ENCODE measurements around the gene SYNE3. TPM values are rescaled to one million over a fixed set of nuclear protein-coding genes. Genes with fewer than 3 reads are reported as not detected.

SYNE3 gene
- total RNA-seq, 1 donor from 2014 or later: 11.3 TPM

DNA sequence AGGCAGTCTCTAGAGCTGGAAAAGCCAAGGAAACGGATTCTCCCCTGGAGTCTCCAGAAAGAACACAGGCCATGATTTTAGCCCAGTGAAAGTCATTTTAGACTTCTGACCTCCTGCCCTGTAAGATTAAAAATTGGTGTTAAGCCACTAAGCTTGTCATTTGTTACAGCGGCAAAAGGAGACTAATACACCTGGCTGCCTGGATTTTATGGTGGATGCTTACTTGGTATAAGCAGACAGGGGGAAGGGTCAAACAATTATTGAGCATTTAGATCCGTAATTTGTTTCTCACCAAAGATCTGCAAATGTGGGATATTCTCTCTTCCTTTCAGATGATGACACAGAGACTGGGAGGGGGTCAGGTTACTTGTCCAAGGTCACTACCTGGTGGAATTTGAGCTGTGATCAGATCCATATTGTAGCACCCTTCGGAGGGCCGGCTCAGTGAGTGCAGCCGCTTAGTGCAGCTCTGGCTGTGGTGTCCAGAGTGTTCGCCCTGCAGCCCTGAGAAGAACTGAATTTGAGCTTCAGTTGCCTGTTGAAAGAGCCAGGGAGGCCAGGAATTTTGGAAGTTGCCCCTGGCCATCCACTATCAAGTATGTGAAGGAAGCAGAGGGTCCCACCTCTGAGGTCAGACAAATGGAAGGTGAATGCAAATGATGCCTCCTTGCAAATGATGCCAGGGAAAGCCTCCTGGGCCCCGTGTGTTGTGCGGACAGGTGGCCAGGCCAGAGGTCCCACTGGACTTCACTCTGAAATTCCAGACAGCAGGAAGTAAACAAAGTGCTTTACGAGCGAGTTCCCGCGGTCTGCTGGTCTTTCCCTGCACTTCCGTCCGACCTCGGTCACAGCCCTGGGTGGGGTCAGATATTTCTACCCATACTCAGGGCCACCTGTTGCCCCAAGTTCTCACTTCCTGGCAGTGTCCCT lies 33.5 kb upstream of the SYNE3 start:
- DNase-seq: no peak
- Histone ChIP-seq H3K4me3 (no peak overlapping the region), H3K9me3 (replicated peaks) (no peaks in the 10 kb centered on the region), H3K27ac (replicated peaks) (no peak overlapping the region), H3K27me3 (ENCODE audit: low read depth) (no peaks in the 10 kb centered on the region), H3K4me1 (peaks cover 37% of the 10 kb centered on the region), H3K36me3 (no peaks in the 10 kb centered on the region)
- intact Hi-C loops (cut with micrococcal nuclease): no loop called here
- TF ChIP-seq, protein P1, sequence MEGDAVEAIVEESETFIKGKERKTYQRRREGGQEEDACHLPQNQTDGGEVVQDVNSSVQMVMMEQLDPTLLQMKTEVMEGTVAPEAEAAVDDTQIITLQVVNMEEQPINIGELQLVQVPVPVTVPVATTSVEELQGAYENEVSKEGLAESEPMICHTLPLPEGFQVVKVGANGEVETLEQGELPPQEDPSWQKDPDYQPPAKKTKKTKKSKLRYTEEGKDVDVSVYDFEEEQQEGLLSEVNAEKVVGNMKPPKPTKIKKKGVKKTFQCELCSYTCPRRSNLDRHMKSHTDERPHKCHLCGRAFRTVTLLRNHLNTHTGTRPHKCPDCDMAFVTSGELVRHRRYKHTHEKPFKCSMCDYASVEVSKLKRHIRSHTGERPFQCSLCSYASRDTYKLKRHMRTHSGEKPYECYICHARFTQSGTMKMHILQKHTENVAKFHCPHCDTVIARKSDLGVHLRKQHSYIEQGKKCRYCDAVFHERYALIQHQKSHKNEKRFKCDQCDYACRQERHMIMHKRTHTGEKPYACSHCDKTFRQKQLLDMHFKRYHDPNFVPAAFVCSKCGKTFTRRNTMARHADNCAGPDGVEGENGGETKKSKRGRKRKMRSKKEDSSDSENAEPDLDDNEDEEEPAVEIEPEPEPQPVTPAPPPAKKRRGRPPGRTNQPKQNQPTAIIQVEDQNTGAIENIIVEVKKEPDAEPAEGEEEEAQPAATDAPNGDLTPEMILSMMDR (IDR thresholded peaks at IDR 0.05; ENCODE audit: borderline replicate concordance): no peak

DNA sequence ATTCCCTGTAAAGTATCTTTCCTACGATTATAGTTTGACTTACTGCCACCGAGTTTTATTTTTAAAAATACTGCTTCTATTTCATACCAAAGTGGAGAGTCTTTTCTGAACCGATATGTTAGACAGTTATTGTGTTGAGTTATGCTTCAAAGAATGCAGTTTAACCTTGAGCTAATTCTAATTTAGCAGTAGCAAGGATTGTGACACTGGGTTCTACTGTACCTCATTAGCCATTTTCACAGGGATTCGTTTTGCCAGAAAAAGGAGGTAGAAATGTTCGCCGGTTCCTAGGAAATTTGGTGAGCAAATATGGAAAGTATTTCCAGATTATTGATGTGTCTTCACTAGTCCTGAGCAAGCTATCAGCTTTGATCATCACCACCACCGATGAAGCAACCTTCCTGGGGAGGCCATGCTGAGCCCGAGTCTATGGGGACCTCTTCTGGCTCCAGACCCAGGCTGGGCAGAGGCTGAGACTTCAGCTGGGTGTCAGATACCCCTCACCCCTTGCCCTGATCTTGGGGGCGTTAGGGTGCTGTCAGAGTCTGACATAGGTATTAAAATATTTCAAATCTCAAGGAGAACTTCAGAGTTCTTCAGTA lies 32.0 kb upstream of the SYNE3 start:
- intact Hi-C loops (cut with micrococcal nuclease): no loop called here
- TF ChIP-seq, protein P1 (IDR thresholded peaks at IDR 0.05; ENCODE audit: borderline replicate concordance): no peak

DNA sequence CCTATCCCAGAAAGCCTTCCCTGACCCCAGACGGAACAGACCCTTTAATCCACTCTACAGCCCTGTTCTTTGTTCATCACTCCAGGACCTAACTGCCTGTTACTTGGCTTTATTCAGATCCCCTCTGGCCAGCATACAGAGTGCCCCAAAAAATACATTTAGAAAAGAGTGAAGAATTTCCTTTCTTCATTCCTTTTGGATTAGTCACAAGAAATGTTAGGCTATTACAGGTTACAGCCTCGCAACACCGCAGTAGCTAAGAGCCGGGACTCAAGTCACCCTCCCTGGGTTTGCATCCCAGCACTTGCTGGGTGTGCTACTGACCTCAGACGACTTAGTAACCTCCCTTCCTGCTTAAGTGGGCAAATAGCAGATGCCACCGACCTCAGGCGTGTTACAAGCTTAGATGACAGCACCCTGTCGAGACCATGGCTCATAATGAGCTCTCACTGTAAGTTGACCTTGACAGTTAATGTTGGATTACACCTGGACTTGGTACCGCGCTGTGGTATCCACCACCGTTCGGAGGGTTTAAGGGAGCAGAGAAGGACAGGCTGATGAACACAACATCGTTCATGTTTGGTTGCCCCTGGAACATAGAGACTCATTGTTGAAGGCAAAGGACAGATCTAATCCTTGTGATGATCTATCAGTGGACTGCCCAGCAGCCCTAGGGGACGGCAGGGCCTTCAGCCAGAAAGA lies 31.3 kb upstream of the SYNE3 start:
- Histone ChIP-seq H3K27ac (replicated peaks) (no peak overlapping the region), H3K36me3 (peaks cover 12% of the 10 kb centered on the region), H3K4me1 (peaks cover 53% of the 10 kb centered on the region)

More for the DNA sequence above, 32.0 kb upstream of the SYNE3 start:
- no peak for DNase-seq
- Histone ChIP-seq H3K4me3 (no peak overlapping the region), H3K36me3 (peaks cover 12% of the 10 kb centered on the region), H3K9me3 (replicated peaks) (no peaks in the 10 kb centered on the region), H3K4me1 (peaks cover 49% of the 10 kb centered on the region), H3K27me3 (ENCODE audit: low read depth) (no peaks in the 10 kb centered on the region), H3K27ac (replicated peaks) (no peak overlapping the region)

DNA sequence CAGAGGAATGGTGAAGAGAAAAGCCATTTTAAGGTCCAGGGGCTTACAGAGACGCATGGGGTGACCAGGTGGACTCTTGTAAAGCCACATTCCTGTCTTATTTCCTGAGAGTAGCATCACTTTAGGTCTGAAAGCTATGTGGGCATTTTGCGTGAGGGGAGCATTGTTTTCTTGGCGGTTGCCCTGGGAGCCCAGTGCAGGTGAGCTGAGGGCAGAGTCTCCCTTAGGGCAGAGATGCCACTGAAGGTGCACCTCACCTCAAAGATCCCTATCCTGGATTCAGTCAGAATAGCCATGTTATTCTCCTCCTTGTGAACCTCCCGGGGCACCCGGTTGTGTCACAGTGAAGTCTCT lies 30.8 kb upstream of the SYNE3 start:
- H3K27me3 ChIP-seq (ENCODE audit: low read depth): no peaks in the 10 kb centered on the region
- no peak for DNase-seq
- H3K36me3 ChIP-seq: peaks cover 12% of the 10 kb centered on the region
- H3K4me1 ChIP-seq: peaks cover 58% of the 10 kb centered on the region
- TF ChIP-seq, protein P1 (IDR thresholded peaks at IDR 0.05; ENCODE audit: borderline replicate concordance): no peak
- intact Hi-C loops (cut with micrococcal nuclease): no loop called here
- no peak overlapping the region for H3K4me3 ChIP-seq
- H3K27ac ChIP-seq (replicated peaks): no peak overlapping the region
- no peaks in the 10 kb centered on the region for H3K9me3 ChIP-seq (replicated peaks)

More for the DNA sequence above, 31.3 kb upstream of the SYNE3 start:
- Histone ChIP-seq H3K9me3 (replicated peaks) (no peaks in the 10 kb centered on the region), H3K4me3 (no peak overlapping the region), H3K27me3 (ENCODE audit: low read depth) (no peaks in the 10 kb centered on the region)
- TF ChIP-seq, protein P1 (IDR thresholded peaks at IDR 0.05; ENCODE audit: borderline replicate concordance): no peak
- no peak for DNase-seq
- intact Hi-C loops (cut with micrococcal nuclease): no loop called here

DNA sequence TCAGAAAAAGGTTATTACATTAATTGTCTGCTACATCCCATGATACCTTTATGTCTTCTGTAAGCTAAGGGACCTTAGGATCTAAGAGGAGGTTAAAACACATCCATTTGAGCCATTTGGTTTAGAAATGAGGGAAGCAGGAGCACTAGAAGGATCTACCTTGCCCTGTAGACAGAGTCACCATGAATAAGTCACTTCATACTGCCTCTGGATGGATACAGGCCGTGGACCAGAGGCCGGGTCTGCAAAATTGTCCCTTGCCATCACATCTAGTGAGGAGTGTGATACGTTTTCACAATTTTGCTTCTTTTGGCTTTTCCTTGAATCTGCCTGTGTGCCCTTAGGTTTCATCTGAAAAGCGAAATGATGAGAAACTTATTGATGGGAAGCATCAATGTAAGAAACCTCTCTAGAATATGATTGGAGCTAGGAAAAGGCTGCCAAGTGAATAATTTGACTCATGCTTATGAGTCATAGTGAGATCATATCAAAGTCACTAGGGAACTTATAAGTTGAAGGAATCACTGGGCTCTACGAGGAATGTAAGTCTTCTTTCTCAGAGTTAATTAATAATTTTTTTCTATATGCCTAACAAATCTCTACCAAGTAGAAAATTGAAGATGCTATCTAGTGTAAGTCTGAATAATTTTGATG lies 29.2 kb upstream of the SYNE3 start:
- DNase-seq: no peak
- intact Hi-C loops (cut with micrococcal nuclease): no loop called here
- Histone ChIP-seq H3K27ac (replicated peaks) (peak overlapping the region; percentile 66), H3K4me3 (no peak overlapping the region), H3K4me1 (peaks cover 72% of the 10 kb centered on the region), H3K9me3 (replicated peaks) (no peaks in the 10 kb centered on the region), H3K36me3 (peaks cover 12% of the 10 kb centered on the region), H3K27me3 (ENCODE audit: low read depth) (no peaks in the 10 kb centered on the region)
- TF ChIP-seq, protein P1 (IDR thresholded peaks at IDR 0.05; ENCODE audit: borderline replicate concordance): no peak
